GM18951 (cell line): ENCODE data around the gene PM20D1.

Experiments
- POLR2A ChIP-seq: IDR thresholded peaks from 4 replicates; pipeline ENCODE4 v1.6.1; 2011; ENCODE audit warnings: mild to moderate bottlenecking; ENCODE audit not compliant: insufficient read length, insufficient read depth; ENCODE audit errors: extremely low read depth
- in situ Hi-C: fragments of 300-500 bp; cut with MboI; formaldehyde crosslinking; loops from one replicate; pipeline ENCODE4 v1.12.0; 2022; ENCODE audit warnings: low sequenced_read_pairs, mixed read lengths, inconsistent platforms; ENCODE audit not compliant: unreplicated experiment

Gene PM20D1

GRCh38 chr1:205786601-205787000 is 63.3 kb downstream of the PM20D1 start:
- in situ Hi-C loops, result no loop called here
- no peak for TF ChIP-seq POLR2A

- in situ Hi-C loops, result no loop called here
- no peak for TF ChIP-seq POLR2A
Measured at GRCh38 chr1:205785446-205785845, 64.5 kb downstream of the PM20D1 start.

GRCh38 chr1:205783904-205784303 is 66.0 kb downstream of the PM20D1 start:
- in situ Hi-C loops, result no loop called here
- TF ChIP-seq POLR2A, result no peak

DNA sequence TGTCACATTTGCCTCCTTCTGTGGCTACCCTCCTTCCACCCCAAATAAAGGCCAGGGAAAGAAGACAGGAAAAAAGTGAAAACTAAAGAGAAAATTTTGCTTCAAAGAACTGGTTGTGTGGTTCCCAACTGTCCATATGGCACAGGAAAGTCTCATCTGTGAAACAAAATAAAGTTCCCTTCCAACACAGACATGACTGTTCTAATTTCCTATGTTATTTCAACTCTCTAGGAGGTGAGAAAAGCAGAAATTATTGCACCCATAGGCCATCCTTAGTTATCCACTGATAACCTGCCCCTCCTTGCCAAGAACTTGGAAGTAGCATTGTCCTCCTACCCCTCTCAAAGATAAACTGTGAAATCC is 66.5 kb downstream of the PM20D1 start:
- in situ Hi-C loops, result no loop called here
- no peak for TF ChIP-seq POLR2A

DNA sequence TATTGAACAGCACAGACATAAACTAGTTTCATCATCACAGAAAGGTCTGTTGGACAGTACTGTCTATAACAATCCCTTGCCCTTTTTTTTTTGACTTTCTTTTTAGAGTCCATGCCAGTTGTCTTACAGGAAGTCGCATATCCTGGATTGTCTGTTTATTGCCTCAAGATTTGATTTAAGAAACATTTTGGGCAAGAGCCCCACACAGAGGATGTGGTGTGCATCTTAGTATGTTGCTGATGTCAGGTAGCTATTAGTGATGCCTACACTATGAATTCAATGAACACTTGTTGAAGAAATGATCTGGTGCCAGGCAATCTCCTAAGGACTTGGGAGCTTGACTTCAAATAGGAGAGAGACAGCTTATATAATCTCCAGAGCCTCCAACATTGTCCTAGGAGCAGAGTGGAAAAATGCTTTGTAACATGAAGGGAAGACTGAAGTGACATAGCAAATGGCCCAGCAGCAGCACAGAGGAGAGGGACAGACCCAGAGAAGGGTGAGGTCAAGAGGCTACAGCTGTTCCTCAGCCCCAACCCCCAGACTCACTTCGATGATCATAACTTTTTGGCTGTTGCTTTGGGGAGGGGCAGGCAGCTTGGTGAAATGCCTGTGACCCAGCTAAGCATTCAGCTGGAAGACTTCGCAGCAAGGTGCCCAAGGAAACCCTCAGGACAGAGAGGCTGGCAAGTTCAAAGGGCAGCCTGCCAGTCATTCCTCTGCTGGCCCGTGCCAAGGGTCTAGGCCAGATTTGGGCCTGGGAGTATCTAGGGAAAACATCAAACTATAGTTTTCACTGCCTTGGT is 67.1 kb downstream of the PM20D1 start:
- no peak for TF ChIP-seq POLR2A
- in situ Hi-C loops, result no loop called here

- TF ChIP-seq POLR2A, result no peak
- in situ Hi-C loops, result no loop called here
Measured at GRCh38 chr1:205780335-205780734, 69.6 kb downstream of the PM20D1 start.
